Right lobe of liver (tissue), 6 donors: Measurements from ENCODE around the gene DUSP16. TPM values are rescaled to one million over a fixed set of nuclear protein-coding genes. Genes with fewer than 3 reads are reported as not detected.
A peak's percentile ranks its signal among the peaks of the same experiment; 100 is the strongest.

Experiments used
- ATAC-seq, 4 donors: fragments of 200-7000 bp; cut with Tn5 transposase; one replicate each; pipeline ENCODE4 v1.9.1; 2020; ENCODE audit warnings: mild to moderate bottlenecking in 4 of 4, moderate library complexity in 4 of 4
- DNase-seq, 3 donors: peaks; one replicate each; pipeline ENCODE4 v3.0.0-alpha.2; 2020
- H3K27ac ChIP-seq, 3 donors: fragments of 200-600 bp; one replicate each; pipeline ENCODE4 v1.8.0; 2022
- H3K27me3 ChIP-seq, 2 donors: fragments of 200-600 bp; one replicate each; pipeline ENCODE4 v1.8.0; 2022
- H3K36me3 ChIP-seq, 4 donors: fragments of 200-600 bp; sonication (generic) in 1 of 4; one replicate each; pipeline versions ENCODE4 v1.5.1 to v1.8.0; 2017 to 2022; ENCODE audit warnings: control low read depth in 1 of 4
- H3K4me1 ChIP-seq, 4 donors: fragments of 200-600 bp; sonication (generic) in 1 of 4; one replicate each; pipeline versions ENCODE4 v1.5.1 to v1.8.0; 2017 to 2022; ENCODE audit warnings: control low read depth in 1 of 4
- H3K4me3 ChIP-seq, 3 donors: fragments of 200-600 bp; one replicate each; pipeline ENCODE4 v1.8.0; 2022
- H3K9me3 ChIP-seq, 4 donors: fragments of 200-600 bp; sonication (generic) in 1 of 4; one replicate each; pipeline versions ENCODE4 v1.5.1 to v1.8.0; 2017 to 2022; ENCODE audit warnings: control low read depth in 1 of 4
- CTCF ChIP-seq, 4 donors: fragments of 200-600 bp in 3 of 4; fragments of 450-650 bp in 1 of 4; IDR thresholded peaks; one replicate each; pipeline versions ENCODE4 v1.5.1 to v1.8.0; 2016 to 2022; ENCODE audit warnings: antibody characterized with exemption in 4 of 4, mild to moderate bottlenecking in 2 of 4
- POLR2A ChIP-seq: fragments of 450-650 bp; IDR thresholded peaks from one replicate; pipeline ENCODE4 v1.6.1; 2017; ENCODE audit warnings: antibody characterized with exemption, mild to moderate bottlenecking
- WGBS: methylation state at CpG from one replicate; pipeline ENCODE4 v1.1.6; 2018; ENCODE audit warnings: low coverage, low lambda C conversion rate; ENCODE audit not compliant: insufficient coverage; ENCODE audit errors: missing lambda C conversion rate; 5-methylcytosine and 5-hydroxymethylcytosine counted together
- intact Hi-C, 2 donors: fragments of 100-400 bp; cut with DNase I; formaldehyde crosslinking; loops; one replicate each; pipeline versions ENCODE4 v1.11.2 to v1.14.1; 2022
- total RNA-seq, 6 experiments: library from RNA; depleted of rRNA in 2 of 6; stranded (reverse); fragments of >200 nt in 2 of 6; fragmentation: NEBNext Ultra II Directional in 3 of 6; extraction: Animal tissue kit (Norgen Biotek cat#: 25700) in 3 of 6; gene quantifications; one replicate each; pipeline versions ENCODE4 v1.1.0 to v1.2.4, GENCODE V29; 2016 to 2023
- donor health status: DM: no; HTN: yes; CAD: no.
- donor health status: DM: no; HTN: no; CAD: no.
- donor health status: DM: no; HTN: no; CAD: no.
- donor health status: DM: no; HTN: yes; CAD: no.
- donor health status: DM: no; HTN: yes; CAD: no.

Gene DUSP16
- total RNA-seq, 6 experiments from 2014 or later = 41.9 to 74.2 (median 48.4) TPM

GRCh38 chr12:12521888-12522287 is 40.8 kb downstream of the DUSP16 start:
- peaks cover 0 to 37% (median 2%) of the 10 kb centered on the region in 4 donors for H3K4me1 ChIP-seq
- H3K27ac ChIP-seq = peak overlapping the region in 2 of 3 donors; percentile 12 to 28
- no peaks in the 10 kb centered on the region for H3K27me3 ChIP-seq
- DNase-seq (no peak), ATAC-seq (peak; percentile 59 to 82 (median 64))
- intact Hi-C loops = no loop called here
- no peaks in the 10 kb centered on the region for H3K9me3 ChIP-seq
- H3K36me3 ChIP-seq = peaks cover 3 to 26% (median 4%) of the 10 kb centered on the region in 4 donors
- TF ChIP-seq CTCF (IDR thresholded peaks at IDR 0.05) (no peak), POLR2A (no peak)
- H3K4me3 ChIP-seq = no peak overlapping the region
- WGBS = 64% methylated on average over 6 of the region's 6 CpGs

GRCh38 chr12:12521044-12521485 is 41.6 kb downstream of the DUSP16 start:
- ATAC-seq (peak in 3 of 4 donors; percentile 18 to 31 (median 27)), DNase-seq (no peak)
- 70% methylated on average over 8 of the region's 8 CpGs for WGBS
- intact Hi-C loops = no loop called here
- Histone ChIP-seq H3K9me3 (no peaks in the 10 kb centered on the region), H3K27me3 (no peaks in the 10 kb centered on the region), H3K27ac (no peak overlapping the region), H3K4me1 (peaks cover 0 to 37% (median 2%) of the 10 kb centered on the region in 4 donors), H3K4me3 (no peak overlapping the region), H3K36me3 (peaks cover 3 to 26% (median 4%) of the 10 kb centered on the region in 4 donors)
- TF ChIP-seq POLR2A (no peak), CTCF (IDR thresholded peaks at IDR 0.05) (no peak)

- Histone ChIP-seq H3K27me3 (no peaks in the 10 kb centered on the region), H3K9me3 (no peaks in the 10 kb centered on the region), H3K27ac (no peak overlapping the region), H3K36me3 (peaks cover 3 to 26% (median 4%) of the 10 kb centered on the region in 4 donors), H3K4me3 (no peak overlapping the region), H3K4me1 (peaks cover 0 to 37% (median 2%) of the 10 kb centered on the region in 4 donors)
- no peak for ATAC-seq
- intact Hi-C loops = no loop called here
- no peak for DNase-seq
- no peak for TF ChIP-seq POLR2A
- no peak for TF ChIP-seq CTCF (IDR thresholded peaks at IDR 0.05)
Observed at GRCh38 chr12:12520273-12520672, 42.4 kb downstream of the DUSP16 start.

- Histone ChIP-seq H3K27me3 (no peaks in the 10 kb centered on the region), H3K27ac (no peak overlapping the region), H3K4me3 (no peak overlapping the region), H3K36me3 (peaks cover 3 to 26% (median 4%) of the 10 kb centered on the region in 4 donors), H3K9me3 (no peaks in the 10 kb centered on the region), H3K4me1 (peaks cover 0 to 30% (median 2%) of the 10 kb centered on the region in 4 donors)
- ATAC-seq (no peak), DNase-seq (no peak)
- intact Hi-C loops = no loop called here
- no peak for TF ChIP-seq CTCF (IDR thresholded peaks at IDR 0.05)
- no peak for TF ChIP-seq POLR2A
- 71% methylated on average over 4 of the region's 4 CpGs for WGBS
Observed at GRCh38 chr12:12519354-12519998, 43.2 kb downstream of the DUSP16 start.
